HG03571 (cell line): ENCODE data around the gene PTTG1IP.
"Not testable (repeated sequence)": the region's sequence is repeated elsewhere in the genome, so short reads cannot be mapped to it uniquely, and the experiment has no call there.

Source experiments
- ATAC-seq: cut with Tn5 transposase; IDR thresholded peaks from one replicate; pipeline ENCODE4 v1.9.1; 2021; ENCODE audit not compliant: unreplicated experiment

The PTTG1IP gene

GRCh38 chr21:44873356-44874239 lies at the start of gene PTTG1IP:
PTTG1IP (minus strand) TSS chr21:44873690; CDS start chr21:44873616, 74 bp downstream.
- peak; percentile 65 for ATAC-seq

- ATAC-seq, result no peak
Observed at GRCh38 chr21:44921928-44922327, 48.4 kb upstream of the PTTG1IP start.

GRCh38 chr21:44920694-44921604 lies 47.5 kb upstream of the PTTG1IP start, which contains the start of gene ITGB2:
ITGB2 (minus strand) TSS chr21:44920899; CDS start chr21:44910782, 10,117 bp downstream.
- ATAC-seq, result peak; percentile 64

- ATAC-seq, result peak; percentile 27
Observed at GRCh38 chr21:44919913-44920693, 46.6 kb upstream of the PTTG1IP start.

GRCh38 chr21:44919111-44919912 lies 45.8 kb upstream of the PTTG1IP start:
- no peak for ATAC-seq

- ATAC-seq, result no peak
Observed at GRCh38 chr21:44918581-44919033, 45.1 kb upstream of the PTTG1IP start.

- ATAC-seq, result no peak
Observed at GRCh38 chr21:44918107-44918470, 44.6 kb upstream of the PTTG1IP start.

GRCh38 chr21:44917446-44918106 lies 44.1 kb upstream of the PTTG1IP start:
- ATAC-seq, result no peak

- ATAC-seq, result no peak
Observed at GRCh38 chr21:44916965-44917364, 43.5 kb upstream of the PTTG1IP start.

- no peak for ATAC-seq
Observed at GRCh38 chr21:44914176-44914874, 40.8 kb upstream of the PTTG1IP start.

GRCh38 chr21:44913425-44914175 lies 40.1 kb upstream of the PTTG1IP start:
- no peak for ATAC-seq

- ATAC-seq, result not testable (repeated sequence)
Observed at GRCh38 chr21:44912506-44913412, 39.3 kb upstream of the PTTG1IP start.

GRCh38 chr21:44912158-44912473 lies 38.6 kb upstream of the PTTG1IP start:
- no peak for ATAC-seq

- ATAC-seq, result no peak
Observed at GRCh38 chr21:44911384-44912157, 38.1 kb upstream of the PTTG1IP start.

GRCh38 chr21:44911068-44911383 lies 37.5 kb upstream of the PTTG1IP start:
- ATAC-seq, result no peak

- ATAC-seq, result no peak
Observed at GRCh38 chr21:44910229-44911067, 37.0 kb upstream of the PTTG1IP start.
